Immature natural killer cell (primary cell): ENCODE data around the gene ROR2. TPM values are rescaled to one million over a fixed set of nuclear protein-coding genes. Genes with fewer than 3 reads are reported as not detected.

ENCODE experiments used
- DNase-seq, 3 donors: peaks; one replicate each; pipeline ENCODE4 v3.0.0; 2022; ENCODE audit warnings: mixed read lengths in 1 of 3
- H3K27ac Mint-ChIP-seq, 6 donors: one replicate each; pipeline ENCODE4 v1.8.0; 2020; ENCODE audit warnings: mixed read lengths in 6 of 6, mild to moderate bottlenecking in 5 of 6, inconsistent platforms in 4 of 6, moderate library complexity in 3 of 6
- H3K27me3 Mint-ChIP-seq, 3 donors: one replicate each; pipeline ENCODE4 v1.8.0; 2020 to 2021; ENCODE audit warnings: low read depth in 3 of 3, mild to moderate bottlenecking in 3 of 3, mixed read lengths in 3 of 3, moderate library complexity in 3 of 3, inconsistent platforms in 1 of 3
- H3K36me3 Mint-ChIP-seq, 3 donors: one replicate each; pipeline ENCODE4 v1.8.0; 2020; ENCODE audit warnings: mixed read lengths in 3 of 3, inconsistent platforms in 2 of 3, mild to moderate bottlenecking in 2 of 3
- H3K4me1 Mint-ChIP-seq, 2 donors: one replicate each; pipeline ENCODE4 v1.8.0; 2020; ENCODE audit warnings: inconsistent platforms in 2 of 2, mild to moderate bottlenecking in 2 of 2, mixed read lengths in 2 of 2, moderate library complexity in 1 of 2
- H3K4me3 Mint-ChIP-seq, 5 donors: one replicate each; pipeline ENCODE4 v1.8.0; 2020; ENCODE audit warnings: mild to moderate bottlenecking in 5 of 5, mixed read lengths in 5 of 5, inconsistent platforms in 3 of 5, moderate library complexity in 3 of 5
- H3K9me3 Mint-ChIP-seq, 6 donors: one replicate each; pipeline ENCODE4 v1.8.0; 2020; ENCODE audit warnings: mild to moderate bottlenecking in 6 of 6, mixed read lengths in 6 of 6, inconsistent platforms in 4 of 6, moderate library complexity in 3 of 6
- polyA plus RNA-seq, 3 donors: library from polyadenylated mRNA; unstranded; fragments of 300-500 nt; fragmentation: Illumina TruSeq; gene quantifications; one replicate each; pipeline ENCODE4 v1.2.3, GENCODE V29; 2021

The ROR2 gene
- polyA plus RNA-seq, 3 donors from 2014 or later: not detected

GRCh38 chr9:91963711-91964240 is 13.7 kb upstream of the ROR2 start:
- Mint-ChIP-seq H3K36me3 (peaks cover 0 to 4% (median 0%) of the 10 kb centered on the region in 3 donors), H3K4me1 (no peaks in the 10 kb centered on the region), H3K27me3 (peaks cover 0 to 5% (median 2%) of the 10 kb centered on the region in 3 donors), H3K27ac (no peak overlapping the region), H3K9me3 (no peaks in the 10 kb centered on the region), H3K4me3 (no peak overlapping the region)
- DNase-seq: no peak

GRCh38 chr9:91960367-91960766 is 10.3 kb upstream of the ROR2 start:
- Mint-ChIP-seq H3K9me3 (no peaks in the 10 kb centered on the region), H3K4me1 (no peaks in the 10 kb centered on the region), H3K27ac (no peak overlapping the region), H3K27me3 (peaks cover 0 to 4% (median 2%) of the 10 kb centered on the region in 3 donors), H3K4me3 (no peak overlapping the region), H3K36me3 (no peaks in the 10 kb centered on the region)
- DNase-seq: no peak

GRCh38 chr9:91958174-91958573 is 8.1 kb upstream of the ROR2 start:
- Mint-ChIP-seq H3K4me3 (no peak overlapping the region), H3K4me1 (no peaks in the 10 kb centered on the region), H3K9me3 (no peaks in the 10 kb centered on the region), H3K27me3 (peaks cover 4 to 9% (median 9%) of the 10 kb centered on the region in 3 donors), H3K36me3 (no peaks in the 10 kb centered on the region), H3K27ac (no peak overlapping the region)
- DNase-seq: no peak

GRCh38 chr9:91954841-91955471 is 4.9 kb upstream of the ROR2 start:
- H3K27me3 Mint-ChIP-seq: peaks cover 10 to 22% (median 20%) of the 10 kb centered on the region in 3 donors
- H3K9me3 Mint-ChIP-seq: no peaks in the 10 kb centered on the region
- peaks cover 5 to 6% of the 10 kb centered on the region in 2 donors for H3K4me1 Mint-ChIP-seq
- H3K4me3 Mint-ChIP-seq: no peak overlapping the region
- no peak overlapping the region for H3K27ac Mint-ChIP-seq
- no peak for DNase-seq
- H3K36me3 Mint-ChIP-seq: no peaks in the 10 kb centered on the region

- H3K27me3 Mint-ChIP-seq: peaks cover 10 to 22% (median 20%) of the 10 kb centered on the region in 3 donors
- no peaks in the 10 kb centered on the region for H3K36me3 Mint-ChIP-seq
- no peaks in the 10 kb centered on the region for H3K9me3 Mint-ChIP-seq
- no peak overlapping the region for H3K27ac Mint-ChIP-seq
- H3K4me3 Mint-ChIP-seq: no peak overlapping the region
- DNase-seq: no peak
- H3K4me1 Mint-ChIP-seq: peaks cover 5 to 6% of the 10 kb centered on the region in 2 donors
Observed at GRCh38 chr9:91953718-91954117, 3.7 kb upstream of the ROR2 start.

GRCh38 chr9:91951944-91952520 is 2.0 kb upstream of the ROR2 start:
- H3K27ac Mint-ChIP-seq: no peak overlapping the region
- H3K9me3 Mint-ChIP-seq: peaks cover 0 to 2% (median 0%) of the 10 kb centered on the region in 6 donors
- H3K36me3 Mint-ChIP-seq: no peaks in the 10 kb centered on the region
- H3K4me1 Mint-ChIP-seq: peaks cover 5 to 6% of the 10 kb centered on the region in 2 donors
- H3K27me3 Mint-ChIP-seq: peaks cover 13 to 28% (median 20%) of the 10 kb centered on the region in 3 donors
- peak overlapping the region in 1 of 5 donors; percentile 18 for H3K4me3 Mint-ChIP-seq
- no peak for DNase-seq

GRCh38 chr9:91949392-91949945 is 559 bp downstream of the ROR2 start:
- Mint-ChIP-seq H3K36me3 (no peaks in the 10 kb centered on the region), H3K4me3 (peak overlapping the region in 1 of 5 donors; percentile 30), H3K4me1 (peaks cover 5 to 6% of the 10 kb centered on the region in 2 donors), H3K9me3 (peaks cover 0 to 2% (median 0%) of the 10 kb centered on the region in 6 donors), H3K27ac (no peak overlapping the region), H3K27me3 (peaks cover 16 to 26% (median 20%) of the 10 kb centered on the region in 3 donors)
- no peak for DNase-seq

GRCh38 chr9:91948597-91949391 is 1.2 kb downstream of the ROR2 start:
- Mint-ChIP-seq H3K4me1 (peaks cover 5 to 6% of the 10 kb centered on the region in 2 donors), H3K9me3 (peaks cover 0 to 2% (median 0%) of the 10 kb centered on the region in 6 donors), H3K36me3 (no peaks in the 10 kb centered on the region), H3K27ac (no peak overlapping the region), H3K4me3 (peak overlapping the region in 1 of 5 donors; percentile 55), H3K27me3 (peaks cover 16 to 24% (median 17%) of the 10 kb centered on the region in 3 donors)
- DNase-seq: no peak

GRCh38 chr9:91948101-91948596 is 1.9 kb downstream of the ROR2 start:
- no peak for DNase-seq
- Mint-ChIP-seq H3K27me3 (peaks cover 16 to 25% (median 17%) of the 10 kb centered on the region in 3 donors), H3K9me3 (peaks cover 0 to 4% (median 0%) of the 10 kb centered on the region in 6 donors), H3K4me1 (peaks cover 5 to 6% of the 10 kb centered on the region in 2 donors), H3K36me3 (no peaks in the 10 kb centered on the region), H3K4me3 (peak overlapping the region in 4 of 5 donors; percentile 7 to 55 (median 30)), H3K27ac (no peak overlapping the region)

- peaks cover 0 to 4% (median 0%) of the 10 kb centered on the region in 6 donors for H3K9me3 Mint-ChIP-seq
- H3K27me3 Mint-ChIP-seq: peaks cover 13 to 18% (median 17%) of the 10 kb centered on the region in 3 donors
- H3K4me1 Mint-ChIP-seq: peaks cover 5 to 6% of the 10 kb centered on the region in 2 donors
- no peaks in the 10 kb centered on the region for H3K36me3 Mint-ChIP-seq
- no peak overlapping the region for H3K27ac Mint-ChIP-seq
- DNase-seq: no peak
- H3K4me3 Mint-ChIP-seq: no peak overlapping the region
Observed at GRCh38 chr9:91946653-91947488, 3.2 kb downstream of the ROR2 start.

- DNase-seq: no peak
- no peak overlapping the region for H3K27ac Mint-ChIP-seq
- H3K4me3 Mint-ChIP-seq: no peak overlapping the region
- peaks cover 5 to 6% of the 10 kb centered on the region in 2 donors for H3K4me1 Mint-ChIP-seq
- H3K9me3 Mint-ChIP-seq: peaks cover 0 to 4% (median 0%) of the 10 kb centered on the region in 6 donors
- H3K36me3 Mint-ChIP-seq: no peaks in the 10 kb centered on the region
- H3K27me3 Mint-ChIP-seq: peaks cover 10 to 17% (median 11%) of the 10 kb centered on the region in 3 donors
Observed at GRCh38 chr9:91946196-91946595, 3.8 kb downstream of the ROR2 start.

- DNase-seq: no peak
- Mint-ChIP-seq H3K27me3 (peaks cover 8 to 16% (median 11%) of the 10 kb centered on the region in 3 donors), H3K4me3 (no peak overlapping the region), H3K9me3 (peaks cover 0 to 4% (median 0%) of the 10 kb centered on the region in 6 donors), H3K27ac (no peak overlapping the region), H3K36me3 (no peaks in the 10 kb centered on the region), H3K4me1 (peaks cover 2% of the 10 kb centered on the region in 2 donors)
Observed at GRCh38 chr9:91945277-91946085, 4.5 kb downstream of the ROR2 start.
